Fibroblast of lung (primary cell): ENCODE results near the gene SPATA46. TPM values are rescaled to one million over a fixed set of nuclear protein-coding genes. Genes with fewer than 3 reads are reported as not detected.

Experiments used
- DNase-seq, 2 donors: peaks; one replicate each; pipeline versions ENCODE4 v3.0.0 to v3.0.0-alpha.2; 2010; ENCODE audit warnings: low read depth in 2 of 2
- H2AFZ ChIP-seq: 2 replicates; pipeline ENCODE4 v1.5.1; 2012; ENCODE audit warnings: low read length, control low read depth, inconsistent platforms
- H3K27ac ChIP-seq: 2 replicates; pipeline ENCODE4 v1.5.1; 2011; ENCODE audit warnings: low read length, control low read depth; ENCODE audit not compliant: insufficient read depth
- H3K27me3 ChIP-seq: 2 replicates; pipeline ENCODE4 v1.5.1; 2011; ENCODE audit warnings: mild to moderate bottlenecking, low read length; ENCODE audit not compliant: control insufficient read depth, insufficient read depth
- H3K36me3 ChIP-seq: 2 replicates; pipeline ENCODE4 v1.5.1; 2011; ENCODE audit warnings: low read length; ENCODE audit not compliant: control insufficient read depth, insufficient read depth
- H3K4me1 ChIP-seq: 2 replicates; pipeline ENCODE4 v1.5.1; 2011; ENCODE audit warnings: low read length; ENCODE audit not compliant: control insufficient read depth, insufficient read depth; ENCODE audit errors: extremely low read depth
- H3K4me2 ChIP-seq: 2 replicates; pipeline ENCODE4 v1.5.1; 2011; ENCODE audit warnings: low read length, control low read depth; ENCODE audit not compliant: insufficient read depth; ENCODE audit errors: extremely low read depth
- H3K4me3 ChIP-seq, 4 experiments: fragments of 200-600 bp in 1 of 4; sonication (generic) in 1 of 4; replicated peaks in 1 of 4; 2 replicates each; pipeline ENCODE4 v1.5.1; 2011 to 2016; ENCODE audit warnings: low read length in 4 of 4, low read depth in 3 of 4, mild to moderate bottlenecking in 3 of 4, control low read depth in 2 of 4, inconsistent platforms in 1 of 4, mixed read lengths in 1 of 4; ENCODE audit not compliant: insufficient read depth in 1 of 4; ENCODE audit errors: control extremely low read depth in 1 of 4
- H3K79me2 ChIP-seq: 2 replicates; pipeline ENCODE4 v1.5.1; 2012; ENCODE audit warnings: mild to moderate bottlenecking, low read length, inconsistent platforms; ENCODE audit not compliant: control insufficient read depth, insufficient read depth
- H3K9ac ChIP-seq: 2 replicates; pipeline ENCODE4 v1.5.1; 2011; ENCODE audit warnings: mild to moderate bottlenecking, low read length, control low read depth; ENCODE audit not compliant: insufficient read depth
- H3K9me3 ChIP-seq: 2 replicates; pipeline ENCODE4 v1.5.1; 2012; ENCODE audit warnings: low read depth, low read length; ENCODE audit not compliant: control insufficient read depth, insufficient read depth
- H4K20me1 ChIP-seq: 2 replicates; pipeline ENCODE4 v1.5.1; 2011; ENCODE audit warnings: low read length; ENCODE audit not compliant: control insufficient read depth, insufficient read depth; ENCODE audit errors: extremely low read depth
- EZH2 ChIP-seq: IDR thresholded peaks from 2 replicates; pipeline ENCODE4 v1.5.1; 2012; ENCODE audit warnings: low read length, control low read depth, mild to moderate bottlenecking; ENCODE audit errors: missing control alignments
- polyA plus RNA-seq, 2 donors: library from polyadenylated mRNA; depleted of rRNA in 1 of 2; stranded (reverse) in 1 of 2; unstranded in 1 of 2; fragments of >200 nt; gene quantifications; 2 replicates each; pipeline ENCODE4 v1.2.1, GENCODE V29; 2011 to 2012; ENCODE audit warnings: missing spikeins in 1 of 2
- total RNA-seq: library from RNA; depleted of rRNA; stranded (reverse); fragments of >200 nt; gene quantifications from 2 replicates; pipeline ENCODE4 v1.2.1, GENCODE V29; 2014
- TF ChIP-seq, protein P1 (sequence below), 2 donors: IDR thresholded peaks in 1 of 2; conservative IDR thresholded peaks in 1 of 2; 1 replicate in 1 of 2; 2 replicates in 1 of 2; pipeline ENCODE4 v1.5.1; 2011 to 2012; ENCODE audit warnings: low read length in 2 of 2, control low read depth in 1 of 2, inconsistent platforms in 1 of 2, low read depth in 1 of 2, mild to moderate bottlenecking in 1 of 2

The SPATA46 gene
- total and polyA plus RNA-seq, 2 donors (not counting 1 experiment from before 2014, with no cell fraction given): not detected

DNA sequence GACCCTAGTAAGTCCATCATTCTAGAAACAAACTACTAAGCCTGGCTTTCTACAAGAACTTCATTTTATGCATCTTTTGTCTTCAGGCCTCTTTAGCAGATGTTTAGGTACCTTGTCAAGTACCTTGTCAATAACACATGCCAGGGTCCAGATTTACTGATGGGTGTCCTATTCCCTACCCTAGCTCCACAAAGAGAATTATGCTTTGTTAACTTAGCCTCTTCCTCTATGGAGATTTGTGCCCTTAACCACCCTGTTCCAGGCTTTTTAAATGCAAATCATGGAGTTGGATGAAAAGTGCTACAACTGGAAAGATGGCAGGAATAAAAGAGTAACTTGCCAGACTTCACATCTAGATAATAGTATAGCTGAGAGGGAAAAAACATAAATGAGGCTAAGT, 42.7 kb downstream of the SPATA46 start:
- no peak for TF ChIP-seq EZH2
- TF ChIP-seq, protein P1, sequence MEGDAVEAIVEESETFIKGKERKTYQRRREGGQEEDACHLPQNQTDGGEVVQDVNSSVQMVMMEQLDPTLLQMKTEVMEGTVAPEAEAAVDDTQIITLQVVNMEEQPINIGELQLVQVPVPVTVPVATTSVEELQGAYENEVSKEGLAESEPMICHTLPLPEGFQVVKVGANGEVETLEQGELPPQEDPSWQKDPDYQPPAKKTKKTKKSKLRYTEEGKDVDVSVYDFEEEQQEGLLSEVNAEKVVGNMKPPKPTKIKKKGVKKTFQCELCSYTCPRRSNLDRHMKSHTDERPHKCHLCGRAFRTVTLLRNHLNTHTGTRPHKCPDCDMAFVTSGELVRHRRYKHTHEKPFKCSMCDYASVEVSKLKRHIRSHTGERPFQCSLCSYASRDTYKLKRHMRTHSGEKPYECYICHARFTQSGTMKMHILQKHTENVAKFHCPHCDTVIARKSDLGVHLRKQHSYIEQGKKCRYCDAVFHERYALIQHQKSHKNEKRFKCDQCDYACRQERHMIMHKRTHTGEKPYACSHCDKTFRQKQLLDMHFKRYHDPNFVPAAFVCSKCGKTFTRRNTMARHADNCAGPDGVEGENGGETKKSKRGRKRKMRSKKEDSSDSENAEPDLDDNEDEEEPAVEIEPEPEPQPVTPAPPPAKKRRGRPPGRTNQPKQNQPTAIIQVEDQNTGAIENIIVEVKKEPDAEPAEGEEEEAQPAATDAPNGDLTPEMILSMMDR (conservative IDR thresholded peaks at IDR 0.05 in 1 of 2, IDR thresholded peaks at IDR 0.05 in 1 of 2; ENCODE audit: low read depth in 1 of 2, low read length in 2 of 2): no peak
- Histone ChIP-seq H3K27me3 (peaks cover 21% of the 10 kb centered on the region), H3K9ac (no peak overlapping the region), H3K4me3 (no peak overlapping the region), H3K4me2 (no peak overlapping the region), H3K9me3 (no peaks in the 10 kb centered on the region), H3K79me2 (no peaks in the 10 kb centered on the region), H4K20me1 (no peaks in the 10 kb centered on the region), H3K36me3 (no peaks in the 10 kb centered on the region), H3K4me1 (no peaks in the 10 kb centered on the region), H3K27ac (no peak overlapping the region), H2AFZ (no peak overlapping the region)
- DNase-seq: no peak

DNA sequence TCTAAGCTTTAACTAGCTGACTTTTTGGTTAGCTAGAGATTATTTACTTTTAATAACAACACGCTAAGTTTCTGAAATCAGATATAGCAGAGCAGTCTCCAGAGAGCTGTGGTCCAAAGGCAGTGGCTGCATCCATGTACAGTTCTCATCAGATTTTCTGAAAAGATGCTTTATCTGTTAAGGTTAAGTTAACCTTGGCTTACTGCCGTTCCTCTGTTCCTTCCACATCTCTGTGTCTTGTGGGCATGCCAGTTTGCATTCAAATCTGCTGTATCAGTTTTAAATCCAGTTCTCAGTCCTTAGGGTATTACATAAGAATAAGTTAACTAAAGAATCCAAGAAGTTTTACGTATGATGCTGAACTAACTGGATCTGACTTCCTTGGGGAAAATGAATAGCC, 46.8 kb downstream of the SPATA46 start:
- H4K20me1 ChIP-seq: no peaks in the 10 kb centered on the region
- peaks cover 18% of the 10 kb centered on the region for H3K27me3 ChIP-seq
- H2AFZ ChIP-seq: no peak overlapping the region
- TF ChIP-seq EZH2: no peak
- TF ChIP-seq, protein P1 (conservative IDR thresholded peaks at IDR 0.05 in 1 of 2, IDR thresholded peaks at IDR 0.05 in 1 of 2; ENCODE audit: low read depth in 1 of 2, low read length in 2 of 2): no peak
- H3K36me3 ChIP-seq: no peaks in the 10 kb centered on the region
- H3K9ac ChIP-seq: no peak overlapping the region
- H3K9me3 ChIP-seq: no peaks in the 10 kb centered on the region
- H3K79me2 ChIP-seq: no peaks in the 10 kb centered on the region
- no peak overlapping the region for H3K4me3 ChIP-seq
- H3K4me2 ChIP-seq: no peak overlapping the region
- no peak for DNase-seq
- no peak overlapping the region for H3K27ac ChIP-seq
- H3K4me1 ChIP-seq: no peaks in the 10 kb centered on the region

DNA sequence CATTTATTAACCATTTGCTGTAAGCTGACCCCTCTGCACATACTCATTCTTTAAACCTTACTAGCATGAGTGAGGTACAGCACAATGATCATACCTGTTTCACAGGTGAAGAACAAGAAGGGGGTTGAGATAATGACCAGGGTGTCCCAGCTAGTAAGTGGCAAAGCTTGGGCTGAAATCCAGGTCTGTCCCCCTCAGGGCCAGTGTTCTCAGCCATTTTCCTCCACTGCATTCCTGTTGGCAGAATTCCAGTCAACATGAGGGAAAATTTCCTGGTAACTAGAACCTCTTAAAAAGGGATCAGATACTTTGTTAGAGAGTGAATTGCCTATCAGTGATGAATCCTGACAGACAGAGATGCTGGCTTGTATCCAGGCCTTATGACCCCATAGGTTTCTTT, 48.1 kb downstream of the SPATA46 start:
- Histone ChIP-seq H3K9me3 (no peaks in the 10 kb centered on the region), H3K4me2 (no peak overlapping the region), H3K79me2 (no peaks in the 10 kb centered on the region), H3K4me3 (no peak overlapping the region), H3K27me3 (peaks cover 19% of the 10 kb centered on the region), H3K36me3 (no peaks in the 10 kb centered on the region), H3K9ac (no peak overlapping the region), H4K20me1 (no peaks in the 10 kb centered on the region), H2AFZ (no peak overlapping the region), H3K4me1 (no peaks in the 10 kb centered on the region), H3K27ac (no peak overlapping the region)
- DNase-seq: no peak
- TF ChIP-seq, protein P1 (conservative IDR thresholded peaks at IDR 0.05 in 1 of 2, IDR thresholded peaks at IDR 0.05 in 1 of 2; ENCODE audit: low read depth in 1 of 2, low read length in 2 of 2): no peak
- TF ChIP-seq EZH2: no peak
